ENCODE results near the gene CBX3. TPM values are rescaled to one million over a fixed set of nuclear protein-coding genes. Genes with fewer than 3 reads are reported as not detected.

CBX3 gene
- total RNA-seq, 6 experiments from 2014 or later = 115 to 150 (median 140) TPM

GRCh38 chr7:26185844-26186180 is 15.7 kb upstream of the CBX3 start:
- Mint-ChIP-seq H3K27me3 (ENCODE audit: insufficient read depth) (peaks cover 9% of the 10 kb centered on the region), H3K36me3 (ENCODE audit: low read depth) (peaks cover 69% of the 10 kb centered on the region), H3K27ac (peak overlapping the region; percentile 76), H3K4me1 (ENCODE audit: low read depth) (peaks cover 73% of the 10 kb centered on the region), H3K4me3 (no peak overlapping the region), H3K9me3 (no peaks in the 10 kb centered on the region)
- TF ChIP-seq, protein P1, sequence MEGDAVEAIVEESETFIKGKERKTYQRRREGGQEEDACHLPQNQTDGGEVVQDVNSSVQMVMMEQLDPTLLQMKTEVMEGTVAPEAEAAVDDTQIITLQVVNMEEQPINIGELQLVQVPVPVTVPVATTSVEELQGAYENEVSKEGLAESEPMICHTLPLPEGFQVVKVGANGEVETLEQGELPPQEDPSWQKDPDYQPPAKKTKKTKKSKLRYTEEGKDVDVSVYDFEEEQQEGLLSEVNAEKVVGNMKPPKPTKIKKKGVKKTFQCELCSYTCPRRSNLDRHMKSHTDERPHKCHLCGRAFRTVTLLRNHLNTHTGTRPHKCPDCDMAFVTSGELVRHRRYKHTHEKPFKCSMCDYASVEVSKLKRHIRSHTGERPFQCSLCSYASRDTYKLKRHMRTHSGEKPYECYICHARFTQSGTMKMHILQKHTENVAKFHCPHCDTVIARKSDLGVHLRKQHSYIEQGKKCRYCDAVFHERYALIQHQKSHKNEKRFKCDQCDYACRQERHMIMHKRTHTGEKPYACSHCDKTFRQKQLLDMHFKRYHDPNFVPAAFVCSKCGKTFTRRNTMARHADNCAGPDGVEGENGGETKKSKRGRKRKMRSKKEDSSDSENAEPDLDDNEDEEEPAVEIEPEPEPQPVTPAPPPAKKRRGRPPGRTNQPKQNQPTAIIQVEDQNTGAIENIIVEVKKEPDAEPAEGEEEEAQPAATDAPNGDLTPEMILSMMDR (IDR thresholded peaks at IDR 0.05) = no peak
- no peak for DNase-seq

DNA sequence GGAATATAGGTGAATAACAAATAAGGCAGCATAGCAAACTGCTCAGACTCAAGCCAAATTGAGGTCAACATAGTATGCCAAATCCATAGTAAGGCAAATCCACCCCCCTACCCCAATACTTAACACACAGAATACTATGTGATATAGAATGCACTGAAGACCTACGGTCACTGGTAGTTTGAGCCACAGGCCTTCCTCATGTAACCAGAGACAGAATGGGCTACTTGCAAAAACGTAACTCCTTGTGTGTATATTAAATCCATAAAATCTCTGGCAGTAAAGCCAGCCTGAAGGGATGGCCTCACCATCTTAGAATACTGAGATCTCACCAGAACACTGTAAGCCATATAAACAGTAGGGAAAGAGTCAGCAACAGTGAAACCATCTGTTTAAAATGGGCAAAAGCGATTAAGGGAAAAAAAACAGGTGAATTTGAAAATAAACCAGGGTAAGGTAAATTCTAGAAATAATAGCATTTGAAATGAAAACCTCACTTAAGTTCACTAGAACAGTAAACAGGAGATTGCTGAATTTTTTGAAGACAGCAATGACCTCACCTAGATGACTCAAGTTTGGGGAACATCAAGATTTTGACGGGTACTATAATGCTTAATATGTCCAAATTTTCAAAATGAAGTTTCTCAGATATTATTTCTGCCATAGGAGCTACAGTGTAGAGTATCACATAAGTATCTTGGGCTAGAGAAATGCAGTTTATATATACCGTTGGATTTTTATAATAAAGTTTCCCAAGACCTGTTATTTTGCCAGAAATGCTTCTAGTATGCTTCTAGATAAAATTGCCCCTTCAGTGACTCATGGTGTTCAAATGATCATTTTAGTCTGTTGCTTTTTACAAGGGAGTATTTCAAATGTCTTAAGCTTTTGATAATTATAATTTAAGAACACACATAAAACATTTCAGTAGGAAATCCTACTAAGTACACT is 14.9 kb upstream of the CBX3 start:
- Mint-ChIP-seq H3K4me3 (no peak overlapping the region; the same call in 1 of the 2 replicates), H3K27ac (peak overlapping the region; percentile 65), H3K4me1 (ENCODE audit: low read depth) (peaks cover 73% of the 10 kb centered on the region), H3K36me3 (ENCODE audit: low read depth) (peaks cover 77% of the 10 kb centered on the region), H3K27me3 (ENCODE audit: insufficient read depth) (peaks cover 9% of the 10 kb centered on the region), H3K9me3 (no peaks in the 10 kb centered on the region)
- TF ChIP-seq, protein P1 (IDR thresholded peaks at IDR 0.05) = no peak
- no peak for DNase-seq

GRCh38 chr7:26187380-26188205 is 14.0 kb upstream of the CBX3 start:
- Mint-ChIP-seq H3K27ac (peak overlapping the region; percentile 65), H3K4me3 (no peak overlapping the region; the same call in 1 of the 2 replicates), H3K9me3 (no peaks in the 10 kb centered on the region), H3K27me3 (ENCODE audit: insufficient read depth) (peaks cover 11% of the 10 kb centered on the region), H3K36me3 (ENCODE audit: low read depth) (peaks cover 87% of the 10 kb centered on the region), H3K4me1 (ENCODE audit: low read depth) (peaks cover 74% of the 10 kb centered on the region)
- DNase-seq = no peak
- TF ChIP-seq, protein P1 (IDR thresholded peaks at IDR 0.05) = no peak

DNA sequence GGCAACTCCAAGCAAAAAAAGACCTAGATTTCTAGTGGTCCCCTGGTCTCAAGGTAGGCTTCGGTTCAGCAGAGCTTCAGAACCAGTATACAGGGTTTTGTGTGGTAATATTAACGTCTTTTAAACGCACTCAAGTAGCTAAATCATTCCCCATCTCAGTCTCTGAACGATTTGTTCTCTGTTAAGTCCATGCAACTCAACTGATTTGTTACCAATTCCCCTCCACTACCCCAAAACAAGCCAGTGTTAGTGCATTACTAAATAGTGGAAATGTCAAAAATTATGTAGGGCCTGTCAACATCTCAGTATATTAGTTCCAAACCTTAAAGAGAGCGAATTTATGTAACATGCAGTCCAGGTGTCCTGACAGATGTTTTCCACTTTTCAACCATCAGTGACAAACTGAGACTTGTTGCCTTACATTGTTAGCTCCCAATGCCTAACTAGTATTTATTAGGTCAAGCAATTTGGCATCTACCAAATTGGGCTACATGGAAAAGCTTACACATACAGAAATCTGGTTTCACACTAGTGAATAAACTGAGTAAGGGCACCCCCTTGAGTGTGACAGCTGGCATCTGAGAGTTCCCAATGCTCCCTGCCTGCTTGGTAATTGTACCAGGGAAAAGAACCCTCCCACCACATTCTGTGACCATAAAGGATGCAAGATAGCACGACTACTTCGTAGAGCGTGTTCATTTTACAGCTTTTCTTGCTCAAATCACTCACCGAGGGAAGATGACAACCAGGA is 13.2 kb upstream of the CBX3 start:
- Mint-ChIP-seq H3K27me3 (ENCODE audit: insufficient read depth) (peaks cover 11% of the 10 kb centered on the region), H3K4me1 (ENCODE audit: low read depth) (peaks cover 82% of the 10 kb centered on the region), H3K27ac (peak overlapping the region; percentile 65), H3K4me3 (peak overlapping the region; percentile 22; the same call in 1 of the 2 replicates), H3K36me3 (ENCODE audit: low read depth) (peaks cover 95% of the 10 kb centered on the region), H3K9me3 (no peaks in the 10 kb centered on the region)
- TF ChIP-seq, protein P1 (IDR thresholded peaks at IDR 0.05) = no peak
- DNase-seq = no peak

GRCh38 chr7:26188957-26189541 is 12.5 kb upstream of the CBX3 start:
- H3K27me3 Mint-ChIP-seq (ENCODE audit: insufficient read depth) = peaks cover 14% of the 10 kb centered on the region
- H3K4me3 Mint-ChIP-seq = no peak overlapping the region
- TF ChIP-seq, protein P1 (IDR thresholded peaks at IDR 0.05) = no peak
- H3K9me3 Mint-ChIP-seq = no peaks in the 10 kb centered on the region
- peaks cover 96% of the 10 kb centered on the region for H3K36me3 Mint-ChIP-seq (ENCODE audit: low read depth)
- DNase-seq = no peak
- peak overlapping the region; percentile 65 for H3K27ac Mint-ChIP-seq
- H3K4me1 Mint-ChIP-seq (ENCODE audit: low read depth) = peaks cover 82% of the 10 kb centered on the region
